HepG2 (cell line): Measurements from ENCODE around the gene TAAR9. TPM values are rescaled to one million over a fixed set of nuclear protein-coding genes. Genes with fewer than 3 reads are reported as not detected.
A peak's percentile ranks its signal among the peaks of the same experiment; 100 is the strongest.

ENCODE experiments used
- AHR ChIP-seq: IDR thresholded peaks from 2 replicates; pipeline ENCODE4 v1.6.1; 2018; ENCODE audit warnings: missing genetic modification reagents, missing compliant biosample characterization
- BORCS8-MEF2B ChIP-seq: sonication (generic); formaldehyde crosslinking; IDR thresholded peaks from 2 replicates; pipeline ENCODE4 v1.8.0; 2022; ENCODE audit warnings: mild to moderate bottlenecking, missing genetic modification reagents
- CEBPB ChIP-seq: IDR thresholded peaks from 2 replicates; pipeline ENCODE4 v1.6.1; 2011; ENCODE audit warnings: low read depth, low read length, improper control_type of control experiment, borderline replicate concordance
- DBP ChIP-seq: sonication (generic); formaldehyde crosslinking; IDR thresholded peaks from 2 replicates; pipeline ENCODE4 v1.4.0; 2020; ENCODE audit warnings: missing genetic modification reagents; ENCODE audit errors: not compliant biosample characterization
- GZF1 ChIP-seq: sonication (generic); formaldehyde crosslinking; IDR thresholded peaks from 2 replicates; pipeline ENCODE4 v1.5.1; 2020; ENCODE audit warnings: mild to moderate bottlenecking, missing genetic modification reagents
- HOXA3 ChIP-seq: sonication (generic); formaldehyde crosslinking; IDR thresholded peaks from 2 replicates; pipeline ENCODE4 v1.5.0; 2020; ENCODE audit warnings: missing genetic modification reagents
- IRF2 ChIP-seq: IDR thresholded peaks from 2 replicates; pipeline ENCODE4 v1.6.1; 2018; ENCODE audit warnings: missing genetic modification reagents, missing compliant biosample characterization
- NAIF1 ChIP-seq: sonication (generic); formaldehyde crosslinking; IDR thresholded peaks from 2 replicates; pipeline ENCODE4 v1.5.0; 2020; ENCODE audit warnings: mild to moderate bottlenecking, missing genetic modification reagents, borderline replicate concordance
- NR2F1 ChIP-seq, 2 experiments: fragments of 450-650 bp in 1 of 2; formaldehyde crosslinking in 1 of 2; IDR thresholded peaks; 2 replicates each; pipeline versions ENCODE4 v1.5.0 to v1.6.1; 2016 to 2020; ENCODE audit warnings: mild to moderate bottlenecking in 1 of 2, missing compliant biosample characterization in 1 of 2, missing genetic modification reagents in 1 of 2, moderate library complexity in 1 of 2
- RARA ChIP-seq: IDR thresholded peaks from 2 replicates; pipeline ENCODE4 v1.6.1; 2016; ENCODE audit warnings: missing genetic modification reagents, missing compliant biosample characterization
- RARG ChIP-seq: sonication (generic); formaldehyde crosslinking; IDR thresholded peaks from 2 replicates; pipeline ENCODE4 v1.4.0; 2020; ENCODE audit warnings: low read depth, mild to moderate bottlenecking, missing genetic modification reagents
- RFX5 ChIP-seq: IDR thresholded peaks from 2 replicates; pipeline ENCODE4 v1.6.1; 2011; ENCODE audit warnings: low read depth, low read length, improper control_type of control experiment
- RFXANK ChIP-seq: IDR thresholded peaks from 2 replicates; pipeline ENCODE4 v1.6.1; 2016
- SMAD1 ChIP-seq: sonication (generic); formaldehyde crosslinking; IDR thresholded peaks from 2 replicates; pipeline ENCODE4 v1.4.0; 2020; ENCODE audit warnings: missing genetic modification reagents, low read depth, mild to moderate bottlenecking, borderline replicate concordance
- TBX2 ChIP-seq: sonication (generic); formaldehyde crosslinking; IDR thresholded peaks from 2 replicates; pipeline ENCODE4 v1.5.0; 2020; ENCODE audit warnings: missing genetic modification reagents, mild to moderate bottlenecking, borderline replicate concordance
- TOPORS ChIP-seq: sonication (generic); formaldehyde crosslinking; IDR thresholded peaks from 2 replicates; pipeline ENCODE4 v1.8.0; 2023; ENCODE audit warnings: mild to moderate bottlenecking, missing genetic modification reagents
- ZBTB1 ChIP-seq: sonication (generic); formaldehyde crosslinking; IDR thresholded peaks from 2 replicates; pipeline ENCODE4 v1.4.0; 2020; ENCODE audit warnings: missing genetic modification reagents, borderline replicate concordance
- ZBTB2 ChIP-seq: sonication (generic); formaldehyde crosslinking; IDR thresholded peaks from 2 replicates; pipeline ENCODE4 v1.8.0; 2022; ENCODE audit warnings: low read depth, missing genetic modification reagents
- ZFP41 ChIP-seq: sonication (generic); formaldehyde crosslinking; IDR thresholded peaks from 2 replicates; pipeline ENCODE4 v1.4.0; 2020; ENCODE audit warnings: mild to moderate bottlenecking, missing genetic modification reagents, borderline replicate concordance
- ZIK1 ChIP-seq: sonication (generic); formaldehyde crosslinking; IDR thresholded peaks from 2 replicates; pipeline ENCODE4 v1.5.0; 2020; ENCODE audit warnings: mild to moderate bottlenecking, low read depth, missing genetic modification reagents, borderline replicate concordance
- ZKSCAN1 ChIP-seq: fragments of 150-350 bp; IDR thresholded peaks from 2 replicates; pipeline ENCODE4 v1.6.1; 2014; ENCODE audit warnings: low read length
- ZNF431 ChIP-seq: sonication (generic); formaldehyde crosslinking; IDR thresholded peaks from 2 replicates; pipeline ENCODE4 v1.9.0; 2022; ENCODE audit warnings: missing genetic modification reagents, low read depth, mild to moderate bottlenecking, borderline replicate concordance
- ZNF496 ChIP-seq: sonication (generic); formaldehyde crosslinking; IDR thresholded peaks from 2 replicates; pipeline ENCODE4 v1.8.1; 2023; ENCODE audit warnings: mild to moderate bottlenecking, moderate library complexity, missing genetic modification reagents; ENCODE audit not compliant: insufficient replicate concordance
- ZNF543 ChIP-seq: sonication (generic); formaldehyde crosslinking; IDR thresholded peaks from 2 replicates; pipeline ENCODE4 v1.4.0; 2020; ENCODE audit warnings: mild to moderate bottlenecking, missing genetic modification reagents
- ZNF563 ChIP-seq: sonication (generic); formaldehyde crosslinking; IDR thresholded peaks from 2 replicates; pipeline ENCODE4 v1.8.0; 2022; ENCODE audit warnings: mild to moderate bottlenecking, moderate library complexity, missing genetic modification reagents
- ZNF589 ChIP-seq: sonication (generic); formaldehyde crosslinking; conservative IDR thresholded peaks from 2 replicates; pipeline ENCODE4 v1.8.0; 2022; ENCODE audit warnings: mild to moderate bottlenecking, moderate library complexity, missing genetic modification reagents
- ZNF878 ChIP-seq: sonication (generic); formaldehyde crosslinking; IDR thresholded peaks from 2 replicates; pipeline ENCODE4 v1.8.1; 2023; ENCODE audit warnings: mild to moderate bottlenecking, missing genetic modification reagents, moderate library complexity
- ZSCAN12 ChIP-seq: sonication (generic); formaldehyde crosslinking; IDR thresholded peaks from 2 replicates; pipeline ENCODE4 v1.9.0; 2021; ENCODE audit warnings: mild to moderate bottlenecking, missing genetic modification reagents
- ZSCAN29 ChIP-seq: sonication (generic); formaldehyde crosslinking; conservative IDR thresholded peaks from 2 replicates; pipeline ENCODE4 v1.4.0; 2020; ENCODE audit warnings: mild to moderate bottlenecking, missing genetic modification reagents
- polyA plus RNA-seq, 8 experiments: library from polyadenylated mRNA; depleted of rRNA in 3 of 8; stranded (reverse) in 7 of 8; unstranded in 1 of 8; fragments of >200 nt; fragmentation: Illumina TruSeq in 4 of 8; extraction: Trizol in 4 of 8; gene quantifications; 2 replicates each; pipeline versions ENCODE4 v1.2.1 to v1.2.3, GENCODE V29; 2011 to 2016; ENCODE audit warnings: low read depth in 4 of 8, missing spikeins in 1 of 8, mixed read lengths in 1 of 8; ENCODE audit not compliant: insufficient read depth in 1 of 8
- total RNA-seq, 5 experiments: library from RNA; depleted of rRNA; stranded (reverse); fragments of >200 nt; fragmentation: Illumina TruSeq; extraction: Trizol; gene quantifications; 2 replicates each; pipeline ENCODE4 v1.2.3, GENCODE V29; 2016; ENCODE audit warnings: low read depth in 1 of 5

TAAR9 gene
- total and polyA plus RNA-seq, 2 of the 13 experiments (the other 11 are each of a cell fraction or from before 2014, with no cell fraction given): 0.07 TPM; not detected in 1

GRCh38 chr6:132512638-132513632, 25.1 kb upstream of the TAAR9 start, which contains the start of gene STX7 (continued):
- no peak for TF ChIP-seq ZFP41
- TF ChIP-seq RARA (CRISPR knock-in tag): peak; percentile 31
- no peak for TF ChIP-seq NAIF1
- 0 out of 2 replicates have a peak, but pooled peaks have one; percentile 61 for TF ChIP-seq ZBTB1 (CRISPR knock-in tag)
- TF ChIP-seq NR2F1 (CRISPR knock-in tag; IDR thresholded peaks at IDR 0.05): no peak
- peak; percentile 32; the same call in 1 of the 2 replicates for TF ChIP-seq IRF2 (CRISPR knock-in tag)
- TF ChIP-seq RFX5: peak; percentile 36; the same call in 1 of the 2 replicates
- no peak for TF ChIP-seq RFXANK (CRISPR knock-in tag)
- TF ChIP-seq GZF1 (CRISPR knock-in tag): no peak
- TF ChIP-seq ZSCAN12 (CRISPR knock-in tag): no peak; the same call in 1 of the 2 replicates
- TF ChIP-seq ZNF563 (CRISPR knock-in tag): peak; percentile 88
- peak; percentile 94 for TF ChIP-seq AHR (CRISPR knock-in tag)
- TF ChIP-seq ZKSCAN1: no peak
- peak; percentile 71 for TF ChIP-seq BORCS8-MEF2B
- TF ChIP-seq DBP (CRISPR knock-in tag): no peak
- TF ChIP-seq ZNF431 (CRISPR knock-in tag): no peak; the same call in 1 of the 2 replicates
- peak; percentile 71 for TF ChIP-seq HOXA3 (CRISPR knock-in tag)
- TF ChIP-seq ZIK1: peak; percentile 93; the same call in 1 of the 2 replicates
- peak; percentile 31; the same call in 1 of the 2 replicates for TF ChIP-seq ZSCAN29 (CRISPR knock-in tag)
- no peak for TF ChIP-seq ZBTB2 (CRISPR knock-in tag)
- peak; percentile 70; the same call in 1 of the 2 replicates for TF ChIP-seq RARG (CRISPR knock-in tag)
- TF ChIP-seq CEBPB: no peak
- TF ChIP-seq ZNF878: peak; percentile 86; the same call in 1 of the 2 replicates
- no peak for TF ChIP-seq ZNF589
- TF ChIP-seq SMAD1 (CRISPR knock-in tag): no peak
- peak; percentile 99 for TF ChIP-seq ZNF543 (CRISPR knock-in tag)
- TF ChIP-seq ZNF496 (CRISPR knock-in tag): no peak
- peak; percentile 96 for TF ChIP-seq TOPORS (CRISPR knock-in tag)
- TF ChIP-seq TBX2: peak; percentile 94
